HG03432 (cell line): ENCODE data around the gene GNA14.
"Not testable (repeated sequence)": the region's sequence is repeated elsewhere in the genome, so short reads cannot be mapped to it uniquely, and the experiment has no call there.

Source experiments
- ATAC-seq: cut with Tn5 transposase; IDR thresholded peaks from one replicate; pipeline ENCODE4 v1.9.1; 2021; ENCODE audit warnings: mild to moderate bottlenecking, moderate library complexity; ENCODE audit not compliant: unreplicated experiment

Gene GNA14

DNA sequence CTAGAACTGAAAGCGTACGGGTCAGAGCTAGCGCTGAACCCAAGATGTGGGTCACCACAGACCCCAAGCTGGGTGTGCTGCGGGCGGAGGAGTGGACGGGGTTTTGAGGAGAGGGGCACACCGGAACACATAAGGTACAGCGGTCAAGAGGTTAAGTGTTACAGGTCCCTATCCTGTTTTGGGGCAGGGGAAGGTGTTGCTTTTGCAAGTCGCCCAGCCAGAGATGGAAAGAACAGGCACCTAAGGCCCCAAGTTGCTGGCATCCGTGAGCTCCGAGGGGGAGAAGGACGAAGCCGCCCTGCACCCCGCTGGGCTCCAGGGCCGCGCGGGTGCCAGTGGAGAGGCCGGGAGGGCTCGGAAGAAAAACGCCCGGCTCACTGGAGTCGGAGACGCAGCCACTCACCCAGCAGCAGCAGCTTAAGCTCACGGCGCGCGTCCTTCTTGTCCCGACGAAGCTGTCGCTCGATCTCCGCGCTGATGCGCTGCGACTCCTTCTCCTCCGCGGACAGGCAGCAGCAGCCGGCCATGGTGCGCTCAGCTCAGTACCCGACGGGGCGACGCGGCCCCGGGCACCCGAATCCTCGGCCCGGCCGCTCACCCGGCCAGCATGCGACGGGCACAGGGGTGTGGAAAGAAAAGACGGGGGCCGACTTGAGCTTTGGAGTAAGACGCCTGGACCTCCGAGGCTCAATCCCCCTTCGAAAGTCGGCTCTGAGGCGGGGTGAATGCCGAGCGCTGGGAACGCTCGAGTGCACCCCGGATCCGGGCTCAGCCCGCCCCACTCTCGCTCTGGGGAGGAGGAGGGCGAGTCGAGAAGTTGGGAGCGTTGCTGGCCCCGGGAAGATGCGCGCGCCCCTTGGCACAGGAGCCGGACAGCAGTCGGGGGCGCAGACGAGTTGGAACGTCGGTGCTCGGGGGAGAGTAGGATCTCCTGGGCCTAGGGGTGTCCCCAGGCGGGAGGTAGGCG lies 572 bp downstream of the GNA14 start:
- ATAC-seq, result no peak

DNA sequence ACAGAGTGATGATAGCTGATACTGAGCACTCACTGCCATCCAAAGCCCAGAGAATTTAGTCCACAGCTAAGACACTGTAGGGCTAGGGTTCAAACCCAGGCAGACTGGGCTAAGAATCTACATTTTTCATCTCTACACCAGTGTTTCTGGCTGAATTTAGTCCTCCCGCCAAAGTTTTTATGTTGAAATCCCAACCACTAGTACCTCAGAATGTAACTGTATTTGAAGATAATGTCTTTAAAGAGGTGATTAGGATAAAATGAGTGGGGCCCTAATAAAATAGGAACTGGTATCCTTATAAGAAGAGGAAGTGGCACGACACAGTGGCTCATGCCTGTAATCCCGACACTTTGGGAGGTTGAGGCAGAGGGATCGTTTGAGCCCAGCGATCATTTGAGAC lies 4.3 kb downstream of the GNA14 start:
- ATAC-seq, result no peak

DNA sequence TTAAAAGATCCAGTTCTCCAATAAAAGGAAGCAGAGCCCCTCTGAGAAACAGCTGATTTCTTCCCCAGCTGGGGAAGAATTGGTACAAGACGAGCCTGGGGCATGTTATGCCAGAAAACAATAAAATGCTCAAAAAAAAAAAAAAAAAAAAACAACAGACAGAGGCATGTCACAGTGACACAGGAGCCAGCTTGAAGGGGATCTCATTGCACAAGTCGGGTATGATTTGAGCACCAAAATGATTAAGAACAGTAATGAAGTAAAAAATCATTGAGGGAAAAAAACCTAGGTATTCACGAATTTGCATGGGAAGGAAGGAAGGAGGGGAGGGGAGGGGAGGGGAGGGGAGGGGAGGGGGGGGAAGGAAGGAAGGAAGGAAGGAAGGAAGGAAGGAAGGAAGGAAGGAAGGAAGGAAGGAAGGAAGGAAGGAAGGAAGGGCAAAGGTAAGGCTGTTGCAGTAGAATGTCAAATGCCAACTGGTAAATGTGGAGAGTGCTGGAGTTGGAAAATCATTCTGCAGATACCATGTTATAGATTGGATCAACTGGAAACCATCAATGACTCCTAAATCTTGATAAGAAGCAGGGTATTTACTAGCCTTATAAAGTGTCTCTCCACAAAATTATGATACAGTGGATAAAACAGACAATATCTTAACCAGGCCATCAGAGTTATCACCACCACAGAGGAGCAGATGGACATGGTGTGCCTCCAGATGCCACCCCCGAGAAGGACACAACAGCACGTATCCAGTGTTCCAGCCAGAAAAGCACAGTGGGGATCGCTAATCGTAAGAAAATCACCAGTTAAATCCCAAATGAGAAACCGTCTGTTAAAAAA lies 7.2 kb downstream of the GNA14 start:
- ATAC-seq, result no peak

DNA sequence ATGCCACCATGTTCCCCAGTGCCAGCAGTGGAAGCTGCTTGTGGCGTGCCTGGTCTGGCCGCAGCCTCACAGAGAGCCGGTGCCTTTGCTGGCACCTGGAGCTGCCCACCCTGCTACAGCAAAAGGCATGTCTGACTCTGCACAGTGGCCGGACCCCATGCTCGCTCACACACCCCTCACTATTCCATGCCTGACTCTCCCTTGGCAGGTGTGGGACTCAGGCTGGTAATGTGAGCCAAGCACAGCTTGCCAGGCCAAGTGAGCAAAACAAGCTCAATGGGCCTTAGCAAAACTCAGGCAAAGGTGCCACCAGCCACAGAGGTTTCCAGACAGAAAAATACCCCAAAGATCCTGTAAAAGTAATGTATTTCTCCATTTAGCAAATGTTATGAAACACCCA lies 15.5 kb downstream of the GNA14 start:
- no peak for ATAC-seq

DNA sequence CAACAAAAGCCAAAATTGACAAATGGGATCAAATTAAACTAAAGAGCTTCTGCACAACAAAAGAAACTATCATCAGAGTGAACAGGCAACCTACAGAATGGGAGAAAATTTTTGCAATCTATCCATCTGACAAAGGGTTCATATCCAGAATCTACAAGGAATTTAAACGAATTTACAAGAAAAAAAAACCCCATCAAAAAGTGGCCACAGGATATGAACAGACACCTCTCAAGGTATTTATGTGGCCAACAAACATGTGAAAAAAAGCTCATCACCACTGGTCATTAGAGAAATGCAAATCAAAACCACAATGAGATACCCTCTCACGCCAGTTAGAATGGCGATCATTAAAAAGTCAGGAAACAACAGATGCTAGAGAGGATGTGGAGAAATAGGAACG lies 19.3 kb downstream of the GNA14 start:
- not testable (repeated sequence) for ATAC-seq

- ATAC-seq, result no peak
Observed at GRCh38 chr9:77616191-77616590, 31.9 kb downstream of the GNA14 start.

DNA sequence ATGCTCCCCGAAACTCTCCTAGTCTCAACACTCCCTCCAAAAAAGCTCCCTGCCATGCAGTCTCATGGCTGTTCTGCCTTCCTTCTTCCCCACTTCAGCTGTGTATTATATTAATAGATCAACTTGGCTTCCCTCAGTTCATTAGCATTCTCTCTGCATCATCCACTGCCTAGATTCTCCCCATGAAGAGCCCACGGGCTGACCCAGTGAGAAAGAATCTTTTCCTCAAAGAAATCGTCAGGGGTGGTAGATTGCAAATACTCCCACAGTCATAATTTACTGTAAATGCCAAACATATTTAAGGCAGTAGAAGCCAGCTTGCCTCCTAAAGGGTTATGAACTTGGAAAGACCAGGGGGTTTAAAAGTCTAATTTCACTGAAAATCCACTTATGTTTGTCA lies 33.5 kb downstream of the GNA14 start:
- no peak for ATAC-seq

- ATAC-seq, result no peak
Observed at GRCh38 chr9:77606526-77606925, 41.6 kb downstream of the GNA14 start.

GRCh38 chr9:77605449-77606220 lies 42.5 kb downstream of the GNA14 start:
- ATAC-seq, result no peak

GRCh38 chr9:77604316-77604715 lies 43.8 kb downstream of the GNA14 start:
- ATAC-seq, result no peak

DNA sequence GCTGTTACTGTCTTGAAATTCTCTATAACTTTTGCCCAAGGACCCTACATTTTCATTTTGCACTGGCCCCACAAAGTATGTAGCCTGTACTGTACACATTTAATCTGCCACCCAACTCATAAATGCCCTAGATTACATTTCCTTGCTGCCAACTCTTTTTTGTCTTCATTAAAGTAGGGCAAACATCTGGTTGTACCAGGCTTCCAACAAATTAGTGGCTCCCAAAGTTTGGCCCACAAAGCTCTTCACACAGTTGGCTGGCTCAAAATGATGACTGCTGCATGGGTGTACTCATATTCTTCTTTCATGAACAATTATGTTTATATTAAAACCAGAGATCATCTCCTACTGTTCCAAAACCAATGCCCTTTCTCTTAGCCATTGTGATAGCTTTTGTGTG lies 45.3 kb downstream of the GNA14 start:
- ATAC-seq, result no peak

DNA sequence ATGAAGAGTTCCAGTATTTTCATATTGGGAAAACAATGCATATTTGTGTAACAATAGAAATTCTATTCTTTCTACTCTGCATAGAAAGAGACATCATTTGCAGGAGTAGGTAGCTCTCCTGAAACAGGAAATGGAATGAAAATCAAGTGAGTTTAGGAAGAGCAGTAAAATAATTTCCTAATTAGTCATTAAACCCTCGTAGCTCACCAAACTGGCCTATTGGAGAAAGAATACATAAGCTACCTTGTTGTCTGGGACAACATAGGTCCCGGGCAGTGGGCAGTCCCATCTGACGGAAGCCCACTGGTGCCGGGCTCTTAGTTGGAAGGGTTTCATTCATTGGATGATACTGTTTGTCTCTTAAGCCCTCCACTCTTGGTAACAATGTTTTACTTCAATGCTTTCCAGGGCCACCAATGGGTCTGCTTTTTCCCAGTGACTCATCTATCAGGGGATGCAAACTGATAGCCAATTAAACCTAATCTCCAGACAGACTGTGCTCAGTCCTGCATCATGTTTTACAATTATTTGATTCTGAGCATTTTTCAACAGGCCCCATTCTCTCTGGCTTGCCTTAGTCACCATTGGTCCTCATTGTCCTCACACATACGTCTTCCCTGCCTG lies 46.5 kb downstream of the GNA14 start:
- no peak for ATAC-seq

DNA sequence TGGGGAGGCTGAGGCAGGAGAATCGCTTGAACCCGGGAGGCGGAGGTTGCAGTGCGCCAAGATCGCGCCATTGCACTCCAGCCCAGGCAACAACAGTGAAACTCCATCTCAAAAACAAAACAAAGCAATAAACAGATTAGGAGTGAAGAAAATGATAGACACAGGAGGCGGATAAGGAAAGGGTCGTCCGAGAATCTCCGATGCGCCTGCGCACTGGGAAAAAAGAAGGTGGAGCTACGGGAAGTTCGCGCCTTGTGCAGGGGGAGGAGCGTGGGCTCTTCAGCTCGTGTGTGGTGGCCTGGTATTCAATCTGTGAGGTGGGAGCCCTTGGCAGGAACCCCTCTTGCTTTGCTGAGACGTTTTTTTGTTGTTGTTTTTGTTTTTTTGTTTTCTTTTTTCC lies 47.3 kb downstream of the GNA14 start:
- ATAC-seq, result no peak

DNA sequence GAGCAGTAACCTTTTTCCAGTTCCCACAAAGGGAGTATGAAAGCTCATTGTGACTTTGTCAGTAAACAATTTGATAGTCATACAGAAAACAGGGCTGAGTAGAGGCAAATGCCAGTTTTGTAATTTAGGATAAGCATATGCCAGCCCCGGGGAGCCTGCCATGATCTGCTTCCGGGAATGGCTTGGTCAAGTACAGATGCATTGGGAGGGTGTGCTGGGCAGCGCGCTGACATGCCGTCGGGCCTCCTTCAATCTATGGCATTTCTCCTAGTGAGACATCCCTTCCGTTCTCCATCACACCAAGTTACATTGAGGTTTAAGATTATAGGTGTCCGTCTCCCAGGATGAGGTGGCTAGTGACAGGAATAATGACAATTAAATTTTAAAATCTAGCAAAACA lies 48.6 kb downstream of the GNA14 start:
- ATAC-seq, result no peak

- ATAC-seq, result no peak
Observed at GRCh38 chr9:77598991-77599390, 49.1 kb downstream of the GNA14 start.

DNA sequence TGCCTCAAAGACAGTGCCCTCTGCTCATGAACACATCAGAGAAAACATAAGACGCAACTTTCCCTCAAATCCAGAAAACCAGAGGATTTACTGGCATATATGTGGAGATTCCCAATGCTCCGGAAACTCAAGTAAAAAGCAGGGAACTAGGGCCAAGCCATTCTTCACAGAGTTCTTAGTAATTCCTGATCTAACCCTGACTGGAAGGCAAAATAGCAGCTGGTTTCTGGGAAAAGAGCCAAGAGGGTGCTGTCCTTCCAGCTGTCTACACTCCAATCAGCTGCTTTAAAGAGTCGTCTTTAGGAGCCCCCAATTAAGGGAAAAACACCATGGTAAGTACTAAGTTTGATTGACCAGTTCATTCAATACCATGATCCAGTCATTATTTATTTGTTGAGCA lies 49.6 kb downstream of the GNA14 start:
- no peak for ATAC-seq

GRCh38 chr9:77597057-77597456 lies 51.1 kb downstream of the GNA14 start:
- ATAC-seq, result no peak

DNA sequence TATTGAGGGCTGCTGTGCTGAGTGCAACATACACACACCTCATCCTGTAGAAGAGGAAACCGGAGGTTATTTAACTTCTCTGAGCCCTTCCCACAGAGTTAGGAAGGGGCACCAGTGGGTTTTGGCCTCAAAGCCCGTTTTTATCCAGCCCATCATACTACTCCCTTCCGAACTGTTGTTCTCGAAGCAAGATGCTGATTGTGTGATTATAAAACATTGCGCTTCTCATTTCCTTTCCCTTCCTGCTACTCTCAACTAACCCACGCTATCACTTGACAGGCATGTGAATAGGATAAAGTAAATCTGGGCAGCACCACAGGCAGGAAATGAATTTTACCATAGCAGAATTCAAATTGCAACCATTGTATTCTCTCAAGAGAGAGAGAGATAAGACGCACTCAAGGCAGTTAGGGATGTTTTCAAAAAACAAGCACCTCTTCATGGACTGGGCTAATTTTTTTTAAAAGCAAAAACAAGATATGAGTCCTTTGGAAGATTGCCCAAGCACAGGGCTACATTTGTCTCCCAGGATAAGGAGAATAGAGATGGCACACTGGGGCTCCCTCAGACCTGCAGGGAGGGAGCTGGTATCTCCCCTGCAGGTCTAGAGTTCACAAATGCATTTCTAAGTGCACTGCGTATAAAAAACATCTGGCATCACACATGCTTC lies 52.6 kb downstream of the GNA14 start:
- ATAC-seq, result no peak

DNA sequence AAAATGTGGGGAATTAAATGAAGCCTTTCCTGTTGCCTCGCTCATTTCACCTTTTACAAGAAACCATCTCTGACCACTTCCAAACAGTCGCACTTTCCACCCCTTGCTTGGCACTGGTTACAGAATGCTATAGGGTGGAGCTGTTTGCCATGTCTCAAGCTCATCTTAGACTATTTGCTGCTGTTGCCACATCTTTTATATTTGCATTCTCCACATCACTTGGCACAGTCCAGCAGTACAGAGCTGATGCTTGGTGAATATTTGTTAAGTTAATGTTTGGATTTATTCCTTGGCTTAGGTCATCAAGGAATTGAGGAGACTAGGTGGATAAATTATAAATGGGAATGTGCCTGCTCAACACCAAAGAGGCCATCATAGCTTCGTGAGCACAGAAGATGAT lies 53.2 kb downstream of the GNA14 start:
- ATAC-seq, result no peak

DNA sequence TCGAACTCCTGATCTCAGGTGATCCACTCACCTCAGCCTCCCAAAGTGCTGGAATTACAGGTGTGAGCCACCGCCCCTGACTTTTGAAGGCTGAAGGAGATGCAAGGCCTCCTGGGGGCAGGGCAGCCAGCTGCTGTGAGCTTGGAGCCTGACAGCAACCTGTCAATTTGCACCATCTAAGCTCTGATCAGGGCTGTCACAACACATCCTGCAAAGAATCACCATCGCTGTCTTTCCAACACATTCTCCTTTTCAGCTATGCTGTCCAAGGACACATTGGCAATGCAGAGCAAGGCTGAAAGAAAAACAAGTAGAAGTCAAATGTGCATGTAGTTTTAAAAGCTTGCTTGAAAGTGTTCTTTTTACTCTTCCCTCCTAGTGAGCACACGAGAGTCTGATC lies 54.6 kb downstream of the GNA14 start:
- no peak for ATAC-seq
